ENCODE results near the gene HSBP1L1.

- no peak for TF ChIP-seq CTCF (IDR thresholded peaks at IDR 0.05)
- TF ChIP-seq POLR2A (IDR thresholded peaks at IDR 0.05), result no peak
These were observed 23.5 kb upstream of the HSBP1L1 start for GRCh38 chr18:79940814-79941472.

All from right lobe of liver (tissue), 4 donors.